HEK293 (cell line): ENCODE data around the gene CMTM1.
A peak's percentile ranks its signal among the peaks of the same experiment; 100 is the strongest.

ENCODE experiments used
- CTCF ChIA-PET: fragments of 350-600 bp; formaldehyde crosslinking; extraction: SDS; loops from one replicate; lab custom pipeline; 2021; ENCODE audit warnings: antibody characterized with exemption; lab: Yijun Ruan, JAX
- POLR2A ChIA-PET: fragments of 300-600 bp; formaldehyde crosslinking; extraction: SDS; loops from one replicate; lab custom pipeline; 2020; ENCODE audit warnings: antibody characterized with exemption, inconsistent platforms; lab: Yijun Ruan, JAX
- H3K27ac ChIP-seq: fragments of 200-500 bp; sonication (Bioruptor generic); 2 replicates; pipeline ENCODE4 v1.5.1; 2014; ENCODE audit warnings: low read depth, low read length, control low read depth, inconsistent platforms; ENCODE audit errors: extremely low read depth
- H3K36me3 ChIP-seq, 2 experiments: fragments of 200-500 bp in 1 of 2; sonication (Bioruptor generic) in 1 of 2; 1 replicate in 1 of 2; 2 replicates in 1 of 2; pipeline ENCODE4 v1.5.1; 2014 to 2017; ENCODE audit warnings: inconsistent platforms in 2 of 2, low read length in 2 of 2; ENCODE audit not compliant: control insufficient read depth in 2 of 2, insufficient read depth in 1 of 2
- H3K4me1 ChIP-seq: fragments of 200-500 bp; sonication (Bioruptor generic); 2 replicates; pipeline ENCODE4 v1.5.1; 2014; ENCODE audit warnings: mild to moderate bottlenecking, low read length, inconsistent platforms; ENCODE audit not compliant: control insufficient read depth, insufficient read depth
- H3K4me3 ChIP-seq: 2 replicates; pipeline ENCODE4 v1.5.1; 2011; ENCODE audit warnings: low read depth, mild to moderate bottlenecking, control low read depth, low read length, moderate library complexity
- H3K9me3 ChIP-seq: fragments of 200-500 bp; sonication (Bioruptor generic); 2 replicates; pipeline ENCODE4 v1.5.1; 2014; ENCODE audit warnings: low read depth, low read length, inconsistent platforms; ENCODE audit not compliant: control insufficient read depth, insufficient read depth
- KLF10 ChIP-seq: fragments of 450-650 bp; IDR thresholded peaks from 2 replicates; pipeline ENCODE4 v1.5.1; 2018; ENCODE audit warnings: missing biosample characterization, mild to moderate bottlenecking, missing genetic modification characterization
- KLF7 ChIP-seq: fragments of 450-650 bp; formaldehyde crosslinking; IDR thresholded peaks from 2 replicates; pipeline ENCODE4 v1.5.1; 2016; ENCODE audit warnings: missing biosample characterization, missing genetic modification characterization, borderline replicate concordance
- KLF9 ChIP-seq: fragments of 450-650 bp; formaldehyde crosslinking; IDR thresholded peaks from 2 replicates; pipeline ENCODE4 v1.5.1; 2016; ENCODE audit warnings: missing biosample characterization, missing genetic modification characterization, low read depth
- OVOL3 ChIP-seq: fragments of 450-650 bp; formaldehyde crosslinking; IDR thresholded peaks from 2 replicates; pipeline ENCODE4 v1.5.1; 2016; ENCODE audit warnings: missing biosample characterization, missing genetic modification characterization
- SP3 ChIP-seq: fragments of 450-650 bp; formaldehyde crosslinking; IDR thresholded peaks from 2 replicates; pipeline ENCODE4 v1.5.1; 2016; ENCODE audit warnings: missing biosample characterization, missing genetic modification characterization
- ZBTB17 ChIP-seq: fragments of 450-650 bp; formaldehyde crosslinking; IDR thresholded peaks from 2 replicates; pipeline ENCODE4 v1.5.1; 2016; ENCODE audit warnings: missing biosample characterization, missing genetic modification characterization
- ZFHX2 ChIP-seq: fragments of 450-650 bp; formaldehyde crosslinking; conservative IDR thresholded peaks from 2 replicates; pipeline ENCODE4 v1.5.1; 2016; ENCODE audit warnings: missing biosample characterization, missing genetic modification characterization
- ZFP69B ChIP-seq: fragments of 450-650 bp; formaldehyde crosslinking; IDR thresholded peaks from 2 replicates; pipeline ENCODE4 v1.5.1; 2016; ENCODE audit warnings: missing biosample characterization, missing genetic modification characterization
- ZNF184 ChIP-seq: fragments of 450-650 bp; IDR thresholded peaks from 2 replicates; pipeline ENCODE4 v1.5.1; 2018; ENCODE audit warnings: missing biosample characterization, mild to moderate bottlenecking, missing genetic modification characterization
- ZNF202 ChIP-seq: fragments of 450-650 bp; formaldehyde crosslinking; IDR thresholded peaks from 2 replicates; pipeline ENCODE4 v1.5.1; 2016; ENCODE audit warnings: missing biosample characterization, missing genetic modification characterization, borderline replicate concordance
- ZNF560 ChIP-seq: fragments of 450-650 bp; formaldehyde crosslinking; IDR thresholded peaks from 2 replicates; pipeline ENCODE4 v1.5.1; 2017; ENCODE audit warnings: missing biosample characterization, missing genetic modification characterization, borderline replicate concordance
- ZNF660 ChIP-seq: fragments of 450-650 bp; IDR thresholded peaks from 2 replicates; pipeline ENCODE4 v1.5.1; 2018; ENCODE audit warnings: missing biosample characterization, mild to moderate bottlenecking, missing genetic modification characterization
- ZNF677 ChIP-seq: fragments of 450-650 bp; IDR thresholded peaks from 2 replicates; pipeline ENCODE4 v1.5.0; 2018; ENCODE audit warnings: missing biosample characterization, mild to moderate bottlenecking, missing genetic modification characterization, moderate library complexity
- ZNF785 ChIP-seq: fragments of 450-650 bp; formaldehyde crosslinking; IDR thresholded peaks from 2 replicates; pipeline ENCODE4 v1.5.1; 2016; ENCODE audit warnings: missing biosample characterization, missing genetic modification characterization
- TF ChIP-seq, protein P1 (sequence below): fragments of 450-650 bp; formaldehyde crosslinking; IDR thresholded peaks from 2 replicates; pipeline ENCODE4 v1.5.1; 2016; ENCODE audit warnings: missing biosample characterization, missing genetic modification characterization
- TF ChIP-seq, protein P2 (sequence below): fragments of 450-650 bp; formaldehyde crosslinking; IDR thresholded peaks from 2 replicates; pipeline ENCODE4 v1.5.1; 2016; ENCODE audit warnings: missing biosample characterization, missing genetic modification characterization
- TF ChIP-seq, protein P3 (sequence below): fragments of 450-650 bp; formaldehyde crosslinking; IDR thresholded peaks from 2 replicates; pipeline ENCODE4 v1.5.1; 2016; ENCODE audit warnings: missing biosample characterization, missing genetic modification characterization
- TF ChIP-seq, protein P4 (sequence below): sonication (generic); formaldehyde crosslinking; IDR thresholded peaks from 2 replicates; pipeline ENCODE4 v1.8.1; 2022; ENCODE audit warnings: mild to moderate bottlenecking, moderate library complexity, missing genetic modification reagents
- TF ChIP-seq, protein P5 (sequence below): fragments of 450-650 bp; formaldehyde crosslinking; optimal IDR thresholded peaks from 2 replicates; pipeline ENCODE3; 2016; ENCODE audit warnings: missing biosample characterization, mild to moderate bottlenecking, missing genetic modification characterization
- TF ChIP-seq, protein P6 (sequence below): fragments of 450-650 bp; formaldehyde crosslinking; conservative IDR thresholded peaks from 2 replicates; pipeline ENCODE4 v1.5.1; 2016; ENCODE audit warnings: low read depth, missing biosample characterization, missing genetic modification characterization

CMTM1 gene

DNA sequence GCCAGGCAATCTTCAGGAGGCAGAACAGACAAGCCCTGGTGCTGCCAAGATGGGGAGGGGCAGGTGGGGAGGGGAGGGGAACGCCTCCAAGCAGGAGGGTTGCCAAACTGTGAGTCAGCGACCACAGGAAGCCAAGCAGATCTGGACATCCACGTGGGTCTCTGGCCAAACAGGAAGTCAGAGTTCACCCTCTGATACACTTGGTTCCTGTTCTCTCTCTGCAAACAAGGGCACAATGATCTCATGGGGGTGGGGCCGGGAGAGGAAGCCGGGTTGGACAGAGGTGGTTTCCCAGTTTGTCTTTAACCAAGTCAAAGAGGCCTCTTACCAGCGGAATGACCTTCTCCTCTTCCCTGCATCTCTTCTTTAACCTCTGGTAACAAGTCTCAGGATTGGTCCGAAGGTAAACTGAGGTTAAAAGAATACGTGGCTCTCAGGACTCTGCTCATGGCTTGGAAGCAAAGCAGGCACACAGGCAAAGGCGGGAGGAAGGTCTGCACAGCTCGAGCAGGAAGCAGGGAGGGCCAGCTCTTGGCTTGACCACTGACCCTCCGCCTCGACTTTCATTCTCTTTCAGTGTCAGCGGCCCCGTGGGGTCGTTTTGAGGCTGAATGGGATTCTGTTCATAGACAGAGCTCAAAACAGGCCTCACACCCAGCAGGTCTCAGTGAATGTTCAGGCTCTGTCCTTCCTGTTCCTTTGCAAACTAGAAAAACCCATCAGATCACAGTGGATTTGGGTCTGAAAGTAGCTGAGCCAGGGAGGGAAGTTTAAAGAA, 49.2 kb upstream of the CMTM1 start (continued):
- peak; percentile 81 for TF ChIP-seq KLF9 (tag by site-specific recombination)
- TF ChIP-seq, protein P1, sequence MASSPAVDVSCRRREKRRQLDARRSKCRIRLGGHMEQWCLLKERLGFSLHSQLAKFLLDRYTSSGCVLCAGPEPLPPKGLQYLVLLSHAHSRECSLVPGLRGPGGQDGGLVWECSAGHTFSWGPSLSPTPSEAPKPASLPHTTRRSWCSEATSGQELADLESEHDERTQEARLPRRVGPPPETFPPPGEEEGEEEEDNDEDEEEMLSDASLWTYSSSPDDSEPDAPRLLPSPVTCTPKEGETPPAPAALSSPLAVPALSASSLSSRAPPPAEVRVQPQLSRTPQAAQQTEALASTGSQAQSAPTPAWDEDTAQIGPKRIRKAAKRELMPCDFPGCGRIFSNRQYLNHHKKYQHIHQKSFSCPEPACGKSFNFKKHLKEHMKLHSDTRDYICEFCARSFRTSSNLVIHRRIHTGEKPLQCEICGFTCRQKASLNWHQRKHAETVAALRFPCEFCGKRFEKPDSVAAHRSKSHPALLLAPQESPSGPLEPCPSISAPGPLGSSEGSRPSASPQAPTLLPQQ (tag by site-specific recombination), result peak; percentile 73
- TF ChIP-seq SP3 (tag by site-specific recombination), result peak; percentile 67
- TF ChIP-seq, protein P2, sequence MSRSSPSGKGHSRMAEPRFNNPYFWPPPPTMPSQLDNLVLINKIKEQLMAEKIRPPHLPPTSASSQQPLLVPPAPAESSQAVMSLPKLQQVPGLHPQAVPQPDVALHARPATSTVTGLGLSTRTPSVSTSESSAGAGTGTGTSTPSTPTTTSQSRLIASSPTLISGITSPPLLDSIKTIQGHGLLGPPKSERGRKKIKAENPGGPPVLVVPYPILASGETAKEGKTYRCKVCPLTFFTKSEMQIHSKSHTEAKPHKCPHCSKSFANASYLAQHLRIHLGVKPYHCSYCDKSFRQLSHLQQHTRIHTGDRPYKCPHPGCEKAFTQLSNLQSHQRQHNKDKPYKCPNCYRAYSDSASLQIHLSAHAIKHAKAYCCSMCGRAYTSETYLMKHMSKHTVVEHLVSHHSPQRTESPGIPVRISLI (tag by site-specific recombination), result no peak
- no peak for TF ChIP-seq ZFP69B
- TF ChIP-seq, protein P3, sequence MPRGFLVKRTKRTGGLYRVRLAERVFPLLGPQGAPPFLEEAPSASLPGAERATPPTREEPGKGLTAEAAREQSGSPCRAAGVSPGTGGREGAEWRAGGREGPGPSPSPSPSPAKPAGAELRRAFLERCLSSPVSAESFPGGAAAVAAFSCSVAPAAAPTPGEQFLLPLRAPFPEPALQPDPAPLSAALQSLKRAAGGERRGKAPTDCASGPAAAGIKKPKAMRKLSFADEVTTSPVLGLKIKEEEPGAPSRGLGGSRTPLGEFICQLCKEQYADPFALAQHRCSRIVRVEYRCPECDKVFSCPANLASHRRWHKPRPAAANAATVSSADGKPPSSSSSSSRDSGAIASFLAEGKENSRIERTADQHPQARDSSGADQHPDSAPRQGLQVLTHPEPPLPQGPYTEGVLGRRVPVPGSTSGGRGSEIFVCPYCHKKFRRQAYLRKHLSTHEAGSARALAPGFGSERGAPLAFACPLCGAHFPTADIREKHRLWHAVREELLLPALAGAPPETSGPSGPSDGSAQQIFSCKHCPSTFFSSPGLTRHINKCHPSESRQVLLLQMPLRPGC (tag by site-specific recombination), result no peak
- 0 out of 2 replicates have a peak, but pooled peaks have one; percentile 40 for TF ChIP-seq ZNF660 (tag by site-specific recombination)
- no peak for TF ChIP-seq ZNF560 (tag by site-specific recombination)
- TF ChIP-seq KLF10 (tag by site-specific recombination), result peak; percentile 59; the same call in 1 of the 2 replicates

DNA sequence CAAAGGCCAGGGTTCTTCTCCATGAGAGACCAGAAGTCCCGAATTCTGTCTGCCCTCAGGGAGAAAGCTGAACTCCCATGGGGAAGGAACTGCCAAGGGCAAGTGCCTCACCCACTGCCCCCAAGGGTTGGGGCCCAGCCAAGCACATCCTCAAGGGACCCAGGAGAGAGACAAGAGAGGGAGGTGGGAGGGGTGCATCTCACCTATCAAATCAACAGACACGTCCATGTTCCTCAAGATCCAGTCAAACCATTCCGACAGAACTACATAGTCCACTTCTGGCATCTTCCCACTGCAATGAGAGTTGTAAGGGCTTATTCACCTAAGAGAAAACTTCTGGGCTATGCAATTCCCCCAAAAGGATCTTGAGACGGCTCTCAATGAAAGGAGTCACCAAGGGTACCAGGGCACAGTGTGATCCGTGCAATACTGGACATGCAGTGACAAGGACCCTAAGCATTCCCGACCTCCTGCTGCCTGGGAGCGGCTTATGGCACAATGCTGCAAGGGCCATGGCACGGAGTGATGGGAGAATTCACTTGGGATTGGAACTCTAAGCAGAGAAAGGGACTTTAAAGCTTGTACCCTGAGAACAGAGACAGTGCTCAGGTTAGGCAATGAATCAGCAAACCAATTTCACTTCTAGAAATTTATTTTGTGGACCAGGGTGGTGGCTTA, 48.5 kb upstream of the CMTM1 start:
- CTCF ChIA-PET, result interaction anchor here (0.7 kb wide), 2 partner anchors 74 to 192 kb away, joined by 3 read pairs; no protein-coding TSS in a partner anchor
- Histone ChIP-seq H3K4me3 (no peak overlapping the region), H3K27ac (0 out of 2 replicates have a peak overlapping the region, but pooled peaks have one; percentile 16)

More for the DNA sequence above, 48.5 kb upstream of the CMTM1 start:
- TF ChIP-seq, protein P4, sequence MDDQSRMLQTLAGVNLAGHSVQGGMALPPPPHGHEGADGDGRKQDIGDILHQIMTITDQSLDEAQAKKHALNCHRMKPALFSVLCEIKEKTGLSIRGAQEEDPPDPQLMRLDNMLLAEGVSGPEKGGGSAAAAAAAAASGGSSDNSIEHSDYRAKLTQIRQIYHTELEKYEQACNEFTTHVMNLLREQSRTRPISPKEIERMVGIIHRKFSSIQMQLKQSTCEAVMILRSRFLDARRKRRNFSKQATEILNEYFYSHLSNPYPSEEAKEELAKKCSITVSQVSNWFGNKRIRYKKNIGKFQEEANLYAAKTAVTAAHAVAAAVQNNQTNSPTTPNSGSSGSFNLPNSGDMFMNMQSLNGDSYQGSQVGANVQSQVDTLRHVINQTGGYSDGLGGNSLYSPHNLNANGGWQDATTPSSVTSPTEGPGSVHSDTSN (CRISPR knock-in tag), result no peak
- TF ChIP-seq, protein P5, sequence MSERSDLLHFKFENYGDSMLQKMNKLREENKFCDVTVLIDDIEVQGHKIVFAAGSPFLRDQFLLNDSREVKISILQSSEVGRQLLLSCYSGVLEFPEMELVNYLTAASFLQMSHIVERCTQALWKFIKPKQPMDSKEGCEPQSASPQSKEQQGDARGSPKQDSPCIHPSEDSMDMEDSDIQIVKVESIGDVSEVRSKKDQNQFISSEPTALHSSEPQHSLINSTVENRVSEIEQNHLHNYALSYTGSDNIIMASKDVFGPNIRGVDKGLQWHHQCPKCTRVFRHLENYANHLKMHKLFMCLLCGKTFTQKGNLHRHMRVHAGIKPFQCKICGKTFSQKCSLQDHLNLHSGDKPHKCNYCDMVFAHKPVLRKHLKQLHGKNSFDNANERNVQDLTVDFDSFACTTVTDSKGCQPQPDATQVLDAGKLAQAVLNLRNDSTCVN, result no peak
- TF ChIP-seq ZNF202 (no peak), ZNF677 (tag by site-specific recombination) (no peak), OVOL3 (tag by site-specific recombination) (no peak), KLF7 (no peak), ZBTB17 (tag by site-specific recombination) (no peak), ZNF785 (tag by site-specific recombination) (no peak), ZNF184 (tag by site-specific recombination) (no peak), ZFHX2 (tag by site-specific recombination) (no peak)
- TF ChIP-seq, protein P6, sequence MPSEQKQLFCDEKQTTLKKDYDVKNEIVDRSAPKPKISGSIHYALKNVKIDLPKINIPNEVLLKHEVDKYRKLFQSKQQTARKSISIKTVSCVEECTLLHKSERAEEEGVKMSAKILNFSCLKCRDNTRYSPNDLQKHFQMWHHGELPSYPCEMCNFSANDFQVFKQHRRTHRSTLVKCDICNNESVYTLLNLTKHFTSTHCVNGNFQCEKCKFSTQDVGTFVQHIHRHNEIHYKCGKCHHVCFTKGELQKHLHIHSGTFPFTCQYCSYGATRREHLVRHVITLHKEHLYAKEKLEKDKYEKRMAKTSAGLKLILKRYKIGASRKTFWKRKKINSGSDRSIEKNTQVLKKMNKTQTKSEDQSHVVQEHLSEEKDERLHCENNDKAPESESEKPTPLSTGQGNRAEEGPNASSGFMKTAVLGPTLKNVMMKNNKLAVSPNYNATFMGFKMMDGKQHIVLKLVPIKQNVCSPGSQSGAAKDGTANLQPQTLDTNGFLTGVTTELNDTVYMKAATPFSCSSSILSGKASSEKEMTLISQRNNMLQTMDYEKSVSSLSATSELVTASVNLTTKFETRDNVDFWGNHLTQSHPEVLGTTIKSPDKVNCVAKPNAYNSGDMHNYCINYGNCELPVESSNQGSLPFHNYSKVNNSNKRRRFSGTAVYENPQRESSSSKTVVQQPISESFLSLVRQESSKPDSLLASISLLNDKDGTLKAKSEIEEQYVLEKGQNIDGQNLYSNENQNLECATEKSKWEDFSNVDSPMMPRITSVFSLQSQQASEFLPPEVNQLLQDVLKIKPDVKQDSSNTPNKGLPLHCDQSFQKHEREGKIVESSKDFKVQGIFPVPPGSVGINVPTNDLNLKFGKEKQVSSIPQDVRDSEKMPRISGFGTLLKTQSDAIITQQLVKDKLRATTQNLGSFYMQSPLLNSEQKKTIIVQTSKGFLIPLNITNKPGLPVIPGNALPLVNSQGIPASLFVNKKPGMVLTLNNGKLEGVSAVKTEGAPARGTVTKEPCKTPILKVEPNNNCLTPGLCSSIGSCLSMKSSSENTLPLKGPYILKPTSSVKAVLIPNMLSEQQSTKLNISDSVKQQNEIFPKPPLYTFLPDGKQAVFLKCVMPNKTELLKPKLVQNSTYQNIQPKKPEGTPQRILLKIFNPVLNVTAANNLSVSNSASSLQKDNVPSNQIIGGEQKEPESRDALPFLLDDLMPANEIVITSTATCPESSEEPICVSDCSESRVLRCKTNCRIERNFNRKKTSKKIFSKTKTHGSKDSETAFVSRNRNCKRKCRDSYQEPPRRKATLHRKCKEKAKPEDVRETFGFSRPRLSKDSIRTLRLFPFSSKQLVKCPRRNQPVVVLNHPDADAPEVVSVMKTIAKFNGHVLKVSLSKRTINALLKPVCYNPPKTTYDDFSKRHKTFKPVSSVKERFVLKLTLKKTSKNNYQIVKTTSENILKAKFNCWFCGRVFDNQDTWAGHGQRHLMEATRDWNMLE (tag by site-specific recombination), result no peak
- H3K4me1 ChIP-seq, result peaks cover 12% of the 10 kb centered on the region; the same call in 1 of the 2 replicates
- H3K9me3 ChIP-seq, result no peaks in the 10 kb centered on the region
- POLR2A ChIA-PET, result interaction anchor here (1.6 kb wide), 1 partner anchor 35 kb away, joined by 3 read pairs; the partner anchor contains the start of gene CKLF
- peaks cover 0 to 18% of the 10 kb centered on the region in 2 experiments; a peak in 2 of 3 replicates for H3K36me3 ChIP-seq
